ENCODE data around the gene KIF26B.

KIF26B gene

GRCh38 chr1:245530937-245531336 is 376.2 kb downstream of the KIF26B start:
- DNase-seq = no peak

DNA sequence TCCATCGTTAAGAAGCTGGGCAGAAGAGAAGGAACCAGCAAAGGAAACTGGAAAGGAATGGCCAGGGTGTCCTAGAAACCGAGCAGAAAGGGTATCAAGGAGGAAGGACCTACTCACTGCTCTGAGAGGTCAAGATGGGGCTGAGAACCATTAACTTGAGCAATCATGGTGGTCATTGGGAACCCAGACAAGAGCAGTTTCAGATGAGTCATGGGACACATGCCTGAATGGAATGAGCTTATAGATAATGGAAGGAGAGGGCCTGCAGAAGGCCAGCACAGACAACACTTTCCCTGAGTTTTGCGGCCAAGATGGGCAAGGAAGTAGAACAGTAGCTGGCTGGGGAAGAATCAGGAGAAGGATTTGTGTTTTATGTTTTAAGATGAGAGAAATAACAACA is 383.2 kb downstream of the KIF26B start:
- no peak for DNase-seq

DNA sequence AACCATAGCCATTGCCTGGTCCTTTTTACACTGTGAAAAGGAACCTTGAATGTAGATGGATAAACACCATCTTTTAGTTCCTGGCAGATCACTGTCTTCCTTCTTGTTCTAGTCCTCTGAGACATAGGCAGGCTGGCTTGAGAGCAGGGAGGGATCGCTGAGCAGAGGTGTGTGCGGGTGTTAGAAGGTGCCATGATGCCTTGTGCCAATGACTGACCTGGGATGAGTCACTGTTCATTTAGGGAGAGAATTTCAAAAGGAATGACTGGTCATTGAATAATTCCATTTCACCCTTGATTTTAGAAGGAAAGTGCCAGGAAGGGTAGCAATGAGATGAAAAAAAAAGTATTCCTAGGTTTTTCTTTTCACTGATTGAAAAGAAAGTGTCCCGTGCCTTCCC is 383.9 kb downstream of the KIF26B start:
- no peak for DNase-seq

GRCh38 chr1:245541369-245541768 is 386.6 kb downstream of the KIF26B start:
- no peak for DNase-seq

DNA sequence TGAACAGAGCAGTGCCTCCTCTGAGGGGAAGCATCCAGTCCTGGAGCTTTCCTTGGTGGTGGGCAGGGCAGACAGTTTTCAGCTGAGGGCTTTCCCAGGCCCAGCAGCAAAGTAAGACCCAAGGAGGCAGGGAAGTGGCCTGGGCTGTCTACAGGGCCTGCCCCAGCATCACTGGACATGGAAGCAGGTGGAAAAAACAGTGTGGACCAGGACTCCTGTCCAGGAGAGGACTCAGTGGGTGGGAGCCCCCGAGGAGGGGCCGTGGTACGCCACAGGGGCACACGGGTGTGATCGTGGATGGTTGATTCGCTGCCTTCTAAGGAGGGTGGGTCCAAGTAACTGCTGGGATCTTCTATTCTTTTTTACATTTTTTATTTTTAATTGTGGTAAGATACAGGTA is 387.6 kb downstream of the KIF26B start:
- no peak for DNase-seq

DNA sequence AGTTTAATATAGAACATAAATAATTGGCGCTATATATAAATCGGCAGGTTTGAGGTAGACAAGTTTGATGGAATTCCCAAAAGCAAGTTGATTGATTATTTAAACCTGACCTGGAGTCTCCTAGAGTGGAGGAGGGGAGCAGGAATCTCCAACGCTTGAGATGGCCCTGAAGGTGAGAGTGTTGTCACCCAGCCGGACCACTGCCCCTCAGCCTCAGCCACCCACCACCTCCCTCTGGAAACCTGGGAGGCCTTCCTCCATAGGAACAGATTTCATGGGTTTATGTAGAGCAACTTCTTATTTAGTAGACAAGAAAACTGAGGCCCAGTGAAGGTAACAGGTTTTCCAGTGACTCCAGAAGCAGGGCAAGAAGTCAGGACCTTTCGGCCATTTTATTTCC is 389.5 kb downstream of the KIF26B start:
- DNase-seq = no peak

DNA sequence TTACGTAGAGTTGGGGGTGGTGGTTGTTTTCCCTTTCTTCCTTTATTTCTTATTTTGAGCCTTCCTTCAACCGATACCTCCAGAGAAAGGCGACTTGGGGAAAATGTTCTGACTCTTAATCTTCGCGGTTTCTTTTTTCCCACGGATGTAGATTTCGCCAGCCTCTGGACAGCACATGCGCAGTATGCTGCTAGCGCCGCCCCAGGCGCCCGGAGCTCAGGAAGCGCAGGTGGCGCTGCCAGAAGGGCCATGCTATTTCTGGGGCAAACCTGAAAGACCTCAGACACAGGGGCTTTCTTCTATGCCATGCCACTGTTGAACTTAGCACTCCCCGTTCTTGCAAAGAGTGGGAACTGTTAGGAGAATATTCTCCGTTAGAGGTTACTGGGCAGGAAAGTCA is 392.1 kb downstream of the KIF26B start:
- no peak for DNase-seq

GRCh38 chr1:245549996-245550719 is 395.4 kb downstream of the KIF26B start:
- DNase-seq = no peak

- DNase-seq = no peak
These were observed 395.9 kb downstream of the KIF26B start for GRCh38 chr1:245550720-245551043.

DNA sequence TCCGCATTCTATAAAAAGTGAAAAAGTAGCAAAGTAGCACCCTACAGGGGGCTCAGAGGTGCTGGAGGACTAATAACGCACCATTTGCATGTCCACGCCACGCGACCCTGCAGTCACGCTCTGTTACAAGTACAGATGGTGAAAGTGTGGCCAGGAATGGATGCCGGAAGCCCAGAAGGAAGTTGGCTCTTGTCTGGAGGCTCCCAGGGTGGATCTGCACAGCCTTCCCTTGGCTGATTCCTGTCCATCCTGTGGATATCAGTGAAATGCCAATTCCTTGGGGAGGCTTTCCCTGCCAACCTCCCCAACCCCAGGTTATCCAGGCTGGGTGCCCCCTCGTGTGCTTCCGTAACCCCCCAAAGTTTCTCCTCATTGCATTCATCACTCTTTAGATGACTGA is 396.8 kb downstream of the KIF26B start:
- no peak for DNase-seq

- DNase-seq = no peak
These were observed 397.5 kb downstream of the KIF26B start for GRCh38 chr1:245552331-245552730.

DNA sequence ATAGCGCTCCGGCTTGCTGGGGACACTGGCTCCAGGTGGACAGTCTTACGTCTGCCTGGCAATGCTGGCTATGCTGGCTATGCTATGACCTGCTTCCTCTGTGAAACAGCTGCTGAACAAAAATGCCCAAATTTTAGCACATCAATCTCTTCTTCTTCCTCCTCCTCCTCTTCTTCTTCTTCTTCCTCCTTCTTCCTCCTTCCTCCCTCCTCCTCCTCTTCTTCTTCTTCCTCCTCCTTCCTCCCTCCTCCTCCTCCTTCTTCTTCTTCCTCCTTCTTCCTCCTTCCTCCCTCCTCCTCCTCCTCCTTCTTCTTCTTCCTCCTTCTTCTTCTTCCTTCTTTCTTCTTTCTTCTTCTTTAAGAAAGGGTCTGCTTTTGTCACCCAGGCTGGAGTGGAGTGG is 401.3 kb downstream of the KIF26B start:
- DNase-seq = no peak

- no peak for DNase-seq
These were observed 403.3 kb downstream of the KIF26B start for GRCh38 chr1:245558069-245558468.

DNA sequence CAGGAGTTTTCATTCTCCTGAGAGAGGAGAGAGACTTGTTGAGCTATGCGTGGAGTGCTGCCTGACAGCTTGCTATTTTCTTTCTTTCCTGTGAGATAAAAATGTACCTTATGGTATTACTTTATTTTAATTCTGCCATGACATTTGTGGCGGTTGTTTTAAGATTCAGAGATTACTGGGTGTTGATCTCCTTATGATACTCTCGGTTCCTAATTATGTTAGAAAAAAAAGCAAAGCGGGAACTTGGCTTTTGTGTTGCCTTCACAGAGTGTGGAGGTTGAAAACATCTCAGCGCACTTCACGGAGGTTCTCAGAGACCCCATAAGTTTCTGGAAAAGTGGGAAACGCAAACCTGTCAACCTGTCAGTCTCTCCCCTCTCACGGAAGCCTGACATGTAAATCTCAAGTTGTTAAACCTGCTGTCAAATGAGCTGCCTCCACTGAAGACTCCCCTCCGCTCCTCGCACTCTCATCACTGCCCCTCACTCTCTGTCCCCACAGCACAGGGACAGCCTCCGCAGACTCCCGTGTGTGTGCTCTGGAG is 405.6 kb downstream of the KIF26B start:
- no peak for DNase-seq

- DNase-seq = no peak
These were observed 407.0 kb downstream of the KIF26B start for GRCh38 chr1:245561665-245562234.

- DNase-seq = no peak
These were observed 411.3 kb downstream of the KIF26B start for GRCh38 chr1:245566134-245566533.

DNA sequence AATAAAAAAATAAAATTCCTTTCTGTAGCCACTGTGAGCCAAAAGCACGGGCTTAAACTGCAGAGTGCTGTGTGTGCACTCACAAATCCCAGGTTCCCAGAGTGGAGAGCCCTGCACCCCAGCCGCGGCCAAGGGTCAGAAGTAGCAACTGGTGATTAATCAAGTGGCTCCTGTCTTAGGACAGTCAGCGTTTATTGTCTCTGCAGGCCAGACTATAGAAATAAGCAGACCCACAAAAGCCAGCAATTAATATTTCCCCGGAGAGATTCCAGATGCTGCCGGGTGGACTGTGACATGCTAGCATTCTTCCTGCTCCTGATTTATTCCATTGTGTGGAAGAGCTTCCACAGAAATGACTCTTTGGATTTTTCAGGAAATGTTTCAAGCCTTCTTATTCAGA is 412.2 kb downstream of the KIF26B start:
- DNase-seq = no peak

- no peak for DNase-seq
These were observed 417.1 kb downstream of the KIF26B start for GRCh38 chr1:245571815-245572294.

DNA sequence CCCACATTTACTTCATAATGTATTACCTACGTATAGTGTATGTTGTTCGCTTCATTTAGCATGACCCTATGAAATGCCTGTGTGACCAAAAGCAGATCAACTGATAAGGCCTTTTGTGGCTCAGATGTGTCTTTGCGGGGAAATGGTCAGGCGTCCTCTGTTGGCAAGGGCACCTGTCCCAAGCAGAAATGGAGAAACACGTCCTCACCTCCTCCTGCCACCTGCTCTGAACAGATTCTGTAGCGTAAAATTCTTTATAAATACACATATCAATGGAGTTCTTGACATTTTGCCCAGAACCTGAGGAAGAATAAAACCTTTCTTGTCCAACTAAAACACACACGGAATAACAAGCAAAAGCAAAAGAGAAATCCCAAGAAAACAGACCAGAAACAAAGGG is 417.9 kb downstream of the KIF26B start:
- no peak for DNase-seq

GRCh38 chr1:245575710-245576109 is 420.9 kb downstream of the KIF26B start:
- no peak for DNase-seq

GRCh38 chr1:245576323-245576722 is 421.5 kb downstream of the KIF26B start:
- no peak for DNase-seq

DNA sequence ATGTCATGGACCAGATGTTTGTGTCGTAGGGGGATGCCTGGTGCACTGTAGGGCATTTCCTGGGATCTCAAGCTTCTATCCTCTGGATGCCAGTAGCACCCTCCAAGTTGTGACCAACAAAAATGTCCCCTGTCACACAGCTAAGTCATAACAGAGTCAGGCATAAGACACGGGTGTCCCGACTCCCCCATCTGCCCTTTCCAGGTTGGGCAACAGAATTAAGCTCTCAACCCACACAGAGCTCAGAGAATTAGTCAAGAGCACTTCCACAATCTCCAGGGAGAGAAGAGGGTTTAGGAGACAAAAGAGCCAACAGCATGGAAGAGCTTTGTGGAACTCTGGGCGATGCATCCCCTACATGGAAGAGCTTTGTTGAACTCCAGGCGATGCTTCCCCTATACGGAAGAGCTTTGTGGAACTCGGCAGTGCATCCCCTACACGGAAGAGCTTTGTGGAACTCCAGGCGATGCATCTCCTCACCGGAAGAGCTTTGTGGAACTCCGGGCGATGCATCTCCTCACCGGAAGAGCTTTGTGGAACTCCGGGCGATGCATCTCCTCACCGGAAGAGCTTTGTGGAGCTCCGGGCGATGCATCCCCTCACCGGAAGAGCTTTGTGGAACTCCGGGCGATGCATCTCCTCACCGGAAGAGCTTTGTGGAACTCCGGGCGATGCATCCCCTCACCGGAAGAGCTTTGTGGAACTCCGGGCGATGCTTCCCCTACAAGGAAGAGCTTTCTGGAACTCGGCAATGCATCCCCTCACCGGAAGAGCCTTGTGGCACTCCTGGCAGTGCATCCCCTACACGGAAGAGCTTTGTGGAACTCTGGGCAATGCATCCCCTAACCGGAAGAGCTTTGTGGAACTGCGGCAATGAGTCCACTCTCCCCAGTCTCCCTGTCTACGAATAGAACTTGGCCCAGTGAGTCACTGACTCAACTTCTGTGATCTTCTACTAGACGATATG is 422.7 kb downstream of the KIF26B start:
- no peak for DNase-seq

- no peak for DNase-seq
These were observed 423.5 kb downstream of the KIF26B start for GRCh38 chr1:245578308-245578707.

DNA sequence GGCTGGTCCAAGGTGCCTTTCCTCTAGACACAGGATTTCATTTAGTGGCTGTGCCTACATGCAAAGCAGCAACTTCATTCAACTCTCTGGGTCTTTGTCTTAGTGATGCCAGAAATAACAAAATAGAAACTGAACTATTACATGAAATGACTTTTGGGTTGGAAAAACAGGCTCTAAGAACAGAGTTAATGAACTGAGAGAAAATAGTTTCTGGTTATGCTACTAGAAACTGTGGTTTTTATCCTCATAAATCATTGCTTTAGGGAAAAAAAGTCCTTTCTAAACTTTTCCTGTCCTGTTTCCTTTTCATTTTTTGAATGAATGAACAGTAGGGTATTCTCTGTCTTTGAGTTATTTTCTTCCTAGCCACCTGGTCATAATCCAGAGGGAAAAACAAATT is 424.0 kb downstream of the KIF26B start:
- no peak for DNase-seq
